Mononuclear cell (primary cell): Measurements from ENCODE around the gene HEPACAM2. TPM values are rescaled to one million over a fixed set of nuclear protein-coding genes. Genes with fewer than 3 reads are reported as not detected.

Experiments used
- H3K27me3 ChIP-seq: 2 replicates; pipeline ENCODE4 v1.6.0; 2011; ENCODE audit warnings: low read length, control low read depth; ENCODE audit not compliant: insufficient read depth
- H3K4me1 ChIP-seq: 2 replicates; pipeline ENCODE4 v1.5.1; 2011; ENCODE audit warnings: mild to moderate bottlenecking, low read length, control low read depth; ENCODE audit not compliant: insufficient read depth
- H3K4me3 ChIP-seq: 2 replicates; pipeline ENCODE4 v1.5.1; 2011; ENCODE audit warnings: mild to moderate bottlenecking, low read length, moderate library complexity
- H3K9me3 ChIP-seq: 2 replicates; pipeline ENCODE4 v1.5.1; 2011; ENCODE audit warnings: low read depth, mild to moderate bottlenecking, control low read depth, low read length
- total RNA-seq: library from RNA; depleted of rRNA; stranded (reverse); fragments of >200 nt; gene quantifications from one replicate; pipeline ENCODE4 v1.2.3, GENCODE V29; 2012

HEPACAM2 gene
- total RNA-seq, 1 donor = not detected

DNA sequence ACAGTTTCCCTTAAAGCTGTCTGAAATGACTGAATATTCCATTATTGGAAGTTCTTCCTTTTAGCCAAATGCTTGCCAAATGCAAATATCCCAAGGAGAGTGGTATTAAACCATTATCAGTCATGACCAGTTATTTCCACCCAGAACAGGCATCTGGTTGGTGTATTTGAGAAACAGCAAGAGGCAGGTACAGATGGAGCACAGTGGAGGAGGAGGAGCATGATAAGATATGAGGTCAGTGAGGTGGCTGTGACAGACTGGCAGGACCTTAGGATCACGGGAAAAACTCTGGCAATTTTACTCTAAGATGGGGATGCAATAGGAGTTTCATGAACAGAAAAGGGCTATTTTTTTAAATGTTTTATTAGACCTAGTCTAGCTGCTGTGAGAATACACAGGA lies 6.4 kb downstream of the HEPACAM2 start:
- Histone ChIP-seq H3K9me3 (no peaks in the 10 kb centered on the region), H3K27me3 (peaks cover 10% of the 10 kb centered on the region), H3K4me3 (no peak overlapping the region), H3K4me1 (peaks cover 5% of the 10 kb centered on the region)

DNA sequence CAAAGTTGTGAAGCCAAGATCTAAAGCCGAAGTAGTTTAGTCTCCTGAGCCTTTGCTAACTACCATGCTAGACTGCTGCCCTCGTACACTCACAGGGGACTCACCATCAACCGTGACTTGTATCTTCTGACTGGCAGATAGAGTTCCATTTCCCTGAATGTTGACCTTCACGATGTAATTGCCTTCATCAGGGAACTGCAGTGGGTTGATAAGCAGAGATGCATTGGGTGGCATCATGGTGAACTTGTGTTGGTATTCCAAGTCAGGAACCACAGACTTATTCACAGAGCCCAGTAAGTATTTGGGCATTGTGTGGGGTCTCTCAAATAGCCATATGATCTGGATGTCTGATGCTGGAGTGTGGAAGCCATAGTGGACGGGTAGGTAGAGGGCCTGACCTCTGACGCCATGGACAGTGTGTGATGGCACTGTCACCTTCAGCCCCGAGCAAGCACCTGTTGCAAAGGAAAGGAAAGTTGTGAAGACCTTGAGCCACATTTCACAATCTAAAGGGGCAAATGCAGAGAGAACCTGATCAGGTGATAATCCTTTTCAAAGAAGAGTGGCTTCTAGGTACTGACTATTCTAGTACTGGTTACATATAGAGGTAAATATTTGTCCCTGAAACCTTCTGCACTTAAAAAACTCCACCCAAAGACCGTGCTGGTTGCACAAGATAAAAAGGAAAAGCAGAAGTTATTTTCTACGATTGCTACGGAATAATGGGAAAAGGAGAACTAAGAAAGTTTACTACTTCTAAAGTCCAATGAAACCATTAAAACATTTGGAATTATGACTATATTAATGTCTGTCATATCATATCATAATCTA lies 7.1 kb downstream of the HEPACAM2 start:
- H3K4me1 ChIP-seq = peaks cover 5% of the 10 kb centered on the region
- H3K27me3 ChIP-seq = peaks cover 10% of the 10 kb centered on the region
- no peaks in the 10 kb centered on the region for H3K9me3 ChIP-seq
- no peak overlapping the region for H3K4me3 ChIP-seq

DNA sequence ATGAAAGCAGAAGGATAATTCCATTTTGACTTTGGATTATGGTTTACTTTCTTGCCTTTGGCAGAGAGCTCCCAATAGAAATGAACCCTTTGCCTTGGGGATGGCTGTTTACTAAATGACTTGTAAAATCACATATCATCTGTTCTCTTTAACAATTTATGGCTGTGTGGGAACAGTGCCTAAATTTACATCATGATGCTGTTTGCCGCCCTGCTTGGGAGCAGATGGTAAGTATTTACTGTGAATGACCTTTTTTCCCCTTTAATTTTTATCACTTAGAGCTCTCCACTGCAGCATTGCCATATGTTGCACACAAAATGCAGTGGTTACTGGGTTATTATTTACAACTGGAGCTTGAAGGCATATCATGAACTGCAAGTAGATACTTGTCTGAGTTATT lies 13.4 kb downstream of the HEPACAM2 start:
- no peak overlapping the region for H3K4me3 ChIP-seq
- peaks cover 19% of the 10 kb centered on the region for H3K27me3 ChIP-seq
- H3K9me3 ChIP-seq = no peaks in the 10 kb centered on the region
- no peaks in the 10 kb centered on the region for H3K4me1 ChIP-seq

DNA sequence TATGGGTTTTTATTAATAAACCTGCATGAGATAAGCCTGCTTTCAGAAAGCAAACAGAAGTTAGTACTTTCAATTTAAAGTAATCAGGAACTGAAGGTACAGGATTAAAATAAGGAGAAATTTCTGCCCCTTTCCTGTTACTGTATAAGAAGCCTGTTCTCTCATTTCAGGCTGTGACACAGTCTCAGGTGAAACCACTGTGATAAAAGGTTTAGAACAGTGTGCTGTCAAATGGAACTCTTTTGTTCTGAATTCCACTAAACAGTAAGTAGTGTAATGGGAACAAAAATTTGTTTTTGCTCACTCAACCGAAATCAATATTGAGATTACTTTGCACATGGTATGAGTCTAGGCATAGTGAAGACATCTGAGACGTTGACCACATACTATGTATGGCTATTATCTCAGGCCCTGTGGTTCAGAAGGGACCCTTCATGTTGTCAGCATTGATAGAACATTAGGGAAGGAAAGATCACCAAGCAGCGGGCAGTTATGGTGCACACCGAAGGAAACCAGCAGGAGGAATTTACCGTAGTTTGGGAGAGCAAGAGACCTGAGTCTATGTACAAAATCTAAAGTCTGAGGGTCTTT lies 14.9 kb downstream of the HEPACAM2 start:
- Histone ChIP-seq H3K4me3 (no peak overlapping the region), H3K4me1 (no peaks in the 10 kb centered on the region), H3K27me3 (peaks cover 16% of the 10 kb centered on the region), H3K9me3 (no peaks in the 10 kb centered on the region)

DNA sequence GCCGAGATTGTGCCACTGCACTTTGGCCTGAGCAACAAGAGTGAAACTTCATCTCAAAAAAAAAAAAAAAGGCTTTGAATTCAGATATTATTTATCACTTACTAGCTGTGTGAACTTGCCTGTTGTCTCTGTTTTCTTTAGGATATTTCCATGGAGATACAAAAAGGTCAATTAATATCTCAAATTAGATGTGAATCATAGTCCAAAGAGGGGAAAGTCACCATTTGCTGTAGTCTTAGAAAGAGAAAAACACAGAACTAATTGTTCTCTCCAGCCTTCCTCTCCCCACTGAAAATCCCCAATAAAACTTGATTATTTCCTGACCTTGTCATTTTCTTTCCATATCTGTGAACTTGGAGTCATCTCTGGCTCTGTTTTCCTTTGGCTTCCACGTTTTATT lies 21.2 kb downstream of the HEPACAM2 start:
- no peaks in the 10 kb centered on the region for H3K9me3 ChIP-seq
- peaks cover 3% of the 10 kb centered on the region for H3K27me3 ChIP-seq
- H3K4me3 ChIP-seq = no peak overlapping the region
- H3K4me1 ChIP-seq = no peaks in the 10 kb centered on the region

DNA sequence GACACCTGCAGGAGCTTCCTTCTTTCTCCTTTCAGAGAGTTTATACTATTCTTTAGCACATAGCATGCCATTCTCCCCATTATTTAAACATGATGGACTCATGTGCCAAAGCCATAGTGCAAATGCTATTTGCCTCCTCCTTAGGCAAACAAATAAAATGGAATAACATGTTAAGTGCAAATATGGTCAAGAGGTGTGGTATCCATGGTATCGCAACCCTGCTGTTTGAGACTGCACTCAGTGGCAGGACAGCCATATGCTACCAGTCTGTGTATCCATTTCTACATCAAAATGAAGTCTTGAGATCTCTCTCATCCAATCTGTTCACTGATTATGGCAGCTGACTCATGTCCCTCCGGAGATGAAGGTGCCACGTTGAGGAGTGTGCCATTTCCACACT lies 22.8 kb downstream of the HEPACAM2 start:
- no peak overlapping the region for H3K4me3 ChIP-seq
- no peaks in the 10 kb centered on the region for H3K9me3 ChIP-seq
- H3K27me3 ChIP-seq = peaks cover 3% of the 10 kb centered on the region
- no peaks in the 10 kb centered on the region for H3K4me1 ChIP-seq

DNA sequence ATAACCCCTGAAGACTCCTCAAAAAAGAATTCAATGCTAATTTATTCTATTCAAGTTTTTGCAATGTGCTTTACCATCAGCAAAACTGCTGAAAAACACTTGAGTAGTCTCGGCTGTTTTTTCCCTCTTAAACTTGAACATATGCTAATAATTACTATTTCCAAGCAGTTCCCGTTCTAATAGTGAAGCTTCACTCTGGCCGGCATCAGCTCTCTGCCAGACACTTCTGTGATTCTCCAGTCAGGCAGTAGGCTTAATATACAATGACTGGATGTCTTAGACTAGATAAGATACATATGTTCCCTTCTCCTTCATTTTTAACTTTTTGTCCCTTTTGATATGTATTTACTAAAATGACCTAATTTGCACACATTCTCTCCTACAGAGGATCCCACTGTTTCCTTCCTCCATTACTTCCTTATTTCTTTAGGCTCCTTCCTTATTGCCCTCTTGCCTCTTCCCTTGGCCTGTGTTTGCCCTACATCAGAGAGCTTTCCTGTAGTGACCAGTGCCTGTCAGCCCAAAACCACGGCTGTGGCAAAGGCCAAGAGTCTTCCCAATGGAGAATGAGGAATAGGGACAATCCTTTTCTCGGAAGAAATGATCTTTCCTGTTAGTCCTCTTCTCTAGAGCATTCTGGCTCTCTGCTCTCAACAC lies 23.5 kb downstream of the HEPACAM2 start:
- no peaks in the 10 kb centered on the region for H3K9me3 ChIP-seq
- no peak overlapping the region for H3K4me3 ChIP-seq
- peaks cover 3% of the 10 kb centered on the region for H3K27me3 ChIP-seq
- no peaks in the 10 kb centered on the region for H3K4me1 ChIP-seq

DNA sequence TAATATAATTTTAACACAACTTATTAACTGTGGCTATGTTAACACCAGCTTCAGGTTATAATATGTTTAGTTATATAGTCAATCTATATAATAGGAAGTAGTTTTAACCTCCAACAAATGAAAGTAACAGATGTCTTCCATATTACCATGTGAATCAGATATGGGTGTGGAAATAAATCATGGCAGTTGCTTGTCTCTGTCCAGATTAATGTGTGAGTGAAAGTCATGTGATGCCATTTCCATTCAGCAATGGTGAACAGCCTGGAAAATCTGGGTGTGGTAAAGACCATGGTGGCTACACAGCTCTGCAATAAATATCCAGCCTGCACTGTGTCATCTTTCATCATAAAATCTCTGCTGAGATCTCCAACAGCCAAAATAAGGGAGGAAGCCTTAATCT lies 27.8 kb downstream of the HEPACAM2 start:
- Histone ChIP-seq H3K4me1 (peaks cover 5% of the 10 kb centered on the region), H3K9me3 (no peaks in the 10 kb centered on the region), H3K4me3 (no peak overlapping the region), H3K27me3 (no peaks in the 10 kb centered on the region)

DNA sequence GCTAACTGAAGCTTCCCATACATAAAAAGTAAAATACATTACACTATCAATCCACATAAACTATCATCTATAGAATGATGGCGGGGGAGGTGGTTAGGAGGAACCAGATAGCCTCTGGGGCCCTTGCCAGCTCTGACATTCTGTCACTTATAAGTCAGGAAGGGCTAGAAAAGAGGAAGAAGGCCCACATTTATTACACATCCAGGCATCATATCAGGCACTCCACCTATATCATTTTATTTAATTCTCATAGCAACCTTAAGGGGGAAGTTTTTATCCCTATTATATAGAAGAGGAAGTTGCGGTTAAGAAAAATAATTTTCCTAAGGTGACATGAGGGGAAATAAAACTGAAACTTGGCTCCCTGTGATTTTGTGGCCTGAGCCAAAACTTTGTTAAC lies 29.9 kb downstream of the HEPACAM2 start:
- Histone ChIP-seq H3K9me3 (no peaks in the 10 kb centered on the region), H3K4me1 (peaks cover 5% of the 10 kb centered on the region), H3K4me3 (no peak overlapping the region), H3K27me3 (no peaks in the 10 kb centered on the region)

DNA sequence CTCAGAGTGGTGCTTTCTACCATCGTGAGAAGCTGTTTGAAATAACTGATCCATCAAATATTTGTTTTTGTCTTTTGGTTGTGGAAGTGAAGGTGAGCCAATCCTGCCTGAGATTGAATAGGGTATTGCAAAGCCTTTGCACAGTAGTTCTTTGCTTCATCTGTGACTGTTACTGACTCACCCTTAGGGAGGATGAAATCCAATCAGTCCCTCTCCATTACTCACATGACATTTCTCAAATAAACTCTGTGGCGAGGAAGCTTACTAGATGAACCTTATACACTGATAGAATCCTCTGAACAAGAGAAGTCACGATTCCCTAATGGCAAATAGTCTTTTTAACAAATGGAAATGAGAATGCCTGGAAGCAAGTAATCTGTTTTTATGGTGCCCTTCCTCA lies 31.9 kb downstream of the HEPACAM2 start:
- no peak overlapping the region for H3K4me3 ChIP-seq
- peaks cover 5% of the 10 kb centered on the region for H3K4me1 ChIP-seq
- no peaks in the 10 kb centered on the region for H3K9me3 ChIP-seq
- peaks cover 9% of the 10 kb centered on the region for H3K27me3 ChIP-seq

DNA sequence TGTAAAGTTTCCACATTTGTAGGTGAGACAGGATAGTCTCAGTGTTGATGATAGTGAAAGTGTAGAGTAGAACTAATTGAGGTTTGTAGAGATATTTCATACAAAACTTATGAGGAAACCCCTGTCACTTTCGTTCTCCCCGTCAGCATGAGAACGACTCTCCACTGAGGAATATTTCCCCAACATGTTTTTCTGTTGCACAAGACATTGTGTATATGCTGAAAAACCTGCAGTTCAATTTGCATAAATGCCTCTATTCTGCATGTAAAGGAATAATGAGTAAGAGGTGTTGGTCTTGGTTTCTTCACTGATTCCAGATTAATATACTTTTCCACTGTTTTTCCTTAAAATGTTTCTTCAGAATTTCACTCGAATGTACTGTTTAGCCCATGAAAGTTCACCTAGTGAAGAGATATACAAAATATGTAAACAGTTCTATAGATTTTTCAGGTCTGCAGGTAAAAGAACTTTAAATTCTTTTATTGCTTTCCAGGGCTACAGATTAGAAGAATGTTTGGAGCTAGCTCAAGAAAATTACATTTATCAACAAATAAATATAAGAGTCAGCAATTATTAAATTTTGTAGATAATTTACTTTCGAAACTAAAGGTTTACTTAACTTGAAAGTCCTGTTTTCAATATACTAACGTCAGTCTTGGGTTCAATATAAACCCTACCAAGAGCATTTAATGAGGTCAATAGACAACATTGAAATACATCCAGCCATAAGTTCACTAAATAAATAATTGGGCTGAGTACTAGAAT lies 37.2 kb downstream of the HEPACAM2 start:
- no peak overlapping the region for H3K4me3 ChIP-seq
- H3K9me3 ChIP-seq = no peaks in the 10 kb centered on the region
- H3K4me1 ChIP-seq = no peaks in the 10 kb centered on the region
- H3K27me3 ChIP-seq = peaks cover 21% of the 10 kb centered on the region

DNA sequence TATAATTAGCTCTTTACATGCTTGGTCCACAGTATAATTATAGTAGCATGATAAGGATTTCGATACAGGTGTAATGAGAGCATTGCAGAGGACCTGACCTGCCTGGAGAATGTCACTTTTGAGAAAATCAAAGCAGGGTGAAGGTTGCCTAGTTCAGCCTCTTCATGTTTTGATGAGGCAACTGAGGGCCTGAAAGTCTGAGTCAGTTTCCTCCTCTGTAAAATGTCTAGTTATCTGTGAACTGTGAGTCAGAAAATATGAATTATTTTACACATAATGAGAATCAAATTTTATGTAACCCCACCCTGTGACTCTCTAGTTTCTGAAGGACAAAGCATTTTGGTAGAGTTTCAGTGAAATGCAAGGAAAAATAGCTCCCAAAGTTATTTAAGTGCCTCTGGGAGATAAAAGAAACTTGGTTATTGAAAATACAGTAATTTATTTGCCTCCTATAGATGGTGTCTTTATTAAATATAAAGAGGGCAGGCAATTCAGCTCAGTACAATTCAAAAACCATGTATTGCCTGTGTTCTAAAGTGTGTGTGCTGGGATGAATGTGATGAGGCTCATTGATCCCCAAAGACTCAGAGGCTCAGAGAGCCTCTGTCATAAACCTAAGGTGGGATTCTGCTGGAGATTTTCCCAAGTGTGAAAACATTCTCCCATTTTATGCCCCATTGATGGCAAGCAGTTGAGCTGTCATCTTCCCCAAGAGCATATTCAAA lies 40.8 kb downstream of the HEPACAM2 start:
- no peaks in the 10 kb centered on the region for H3K4me1 ChIP-seq
- peaks cover 25% of the 10 kb centered on the region for H3K27me3 ChIP-seq
- H3K4me3 ChIP-seq = no peak overlapping the region
- H3K9me3 ChIP-seq = no peaks in the 10 kb centered on the region

DNA sequence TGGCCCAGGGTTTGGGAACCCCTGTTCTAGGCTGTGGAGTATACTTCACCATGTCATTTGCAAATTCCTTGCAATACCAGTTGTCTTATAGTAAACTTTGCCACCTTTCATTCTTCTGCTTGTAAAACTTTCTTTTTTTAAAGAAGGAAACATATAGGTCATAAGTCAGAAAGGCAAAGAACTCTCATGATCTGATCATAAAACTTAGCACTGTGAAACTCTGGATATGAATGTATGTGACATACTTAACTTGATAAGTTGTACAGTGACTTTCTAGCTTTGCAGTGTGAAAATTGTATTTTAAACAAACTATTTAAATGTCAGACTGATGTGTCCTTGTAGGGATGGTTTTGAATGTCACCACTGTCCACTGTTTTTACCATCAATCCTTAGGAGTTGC lies 47.1 kb downstream of the HEPACAM2 start:
- Histone ChIP-seq H3K27me3 (peaks cover 5% of the 10 kb centered on the region), H3K4me1 (no peaks in the 10 kb centered on the region), H3K4me3 (no peak overlapping the region), H3K9me3 (no peaks in the 10 kb centered on the region)

DNA sequence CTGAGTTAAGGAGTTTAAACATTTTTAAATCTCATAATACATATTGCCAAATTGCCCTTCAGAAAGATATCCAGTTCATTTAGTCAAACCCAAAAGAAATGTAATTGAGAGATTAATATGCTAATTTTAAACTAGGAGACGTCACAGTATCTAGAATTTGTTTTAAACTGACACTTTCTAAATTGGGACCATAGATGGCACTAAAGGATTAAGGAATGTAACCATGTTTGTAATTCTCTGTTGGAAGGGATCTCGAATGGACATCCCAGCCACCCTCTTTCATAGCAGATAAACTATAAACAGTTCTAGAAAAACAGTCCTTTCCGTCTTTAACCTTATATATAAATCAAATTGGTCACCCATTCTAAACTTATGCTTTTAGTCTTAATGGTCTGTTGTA lies 48.1 kb downstream of the HEPACAM2 start:
- Histone ChIP-seq H3K9me3 (no peaks in the 10 kb centered on the region), H3K27me3 (peaks cover 3% of the 10 kb centered on the region), H3K4me3 (no peak overlapping the region), H3K4me1 (no peaks in the 10 kb centered on the region)
